DMS53 (cell line): ENCODE measurements around the gene TJAP1.
A peak's percentile ranks its signal among the peaks of the same experiment; 100 is the strongest.
"Not testable (repeated sequence)": the region's sequence is repeated elsewhere in the genome, so short reads cannot be mapped to it uniquely, and the experiment has no call there.

Source experiments
- DNase-seq: peaks from one replicate; lab custom pipeline; 2025; lab: John Stamatoyannopoulos, UW

TJAP1 gene

GRCh38 chr6:43506171-43506570, 28.8 kb downstream of the TJAP1 start:
- DNase-seq, result no peak

DNA sequence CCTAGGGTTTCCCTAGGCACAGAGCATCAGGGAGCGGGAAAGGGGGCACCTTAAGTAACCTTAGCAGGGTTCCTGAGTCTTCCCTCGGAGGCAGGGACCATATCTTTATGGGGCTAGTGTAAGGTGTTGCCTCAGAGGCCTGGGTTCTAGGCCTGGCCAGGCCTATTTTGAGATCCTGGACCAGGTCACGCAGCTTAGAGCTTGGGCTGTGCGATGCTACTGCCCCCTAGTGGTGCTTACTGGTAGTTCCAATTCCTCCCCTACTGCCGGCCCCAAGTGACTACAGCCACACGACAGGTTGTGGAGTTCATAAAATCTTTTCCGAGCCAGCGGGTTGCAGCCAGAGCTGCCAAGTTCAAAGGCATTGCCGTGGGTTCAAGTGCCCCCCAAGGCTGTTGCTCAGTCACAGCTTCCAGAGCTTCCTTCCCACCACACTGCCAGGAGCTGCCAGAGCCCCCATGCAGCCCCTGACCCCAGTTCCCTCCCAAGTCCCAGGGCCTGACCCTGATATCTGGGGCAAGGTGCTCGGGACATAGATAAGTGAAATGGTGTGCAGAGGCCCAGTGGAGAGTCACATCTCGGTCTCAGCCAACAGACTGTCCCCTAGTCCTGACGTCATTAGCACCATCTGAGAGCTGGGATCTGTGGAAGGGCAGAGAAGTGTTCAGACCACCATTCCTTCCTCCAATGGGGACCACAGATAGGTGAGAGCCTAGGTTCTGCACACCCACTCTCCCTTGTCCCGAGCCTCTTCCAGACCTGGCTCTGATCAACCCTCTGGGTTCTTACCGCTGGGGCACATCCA, 29.5 kb downstream of the TJAP1 start:
- DNase-seq, result peak; percentile 86

DNA sequence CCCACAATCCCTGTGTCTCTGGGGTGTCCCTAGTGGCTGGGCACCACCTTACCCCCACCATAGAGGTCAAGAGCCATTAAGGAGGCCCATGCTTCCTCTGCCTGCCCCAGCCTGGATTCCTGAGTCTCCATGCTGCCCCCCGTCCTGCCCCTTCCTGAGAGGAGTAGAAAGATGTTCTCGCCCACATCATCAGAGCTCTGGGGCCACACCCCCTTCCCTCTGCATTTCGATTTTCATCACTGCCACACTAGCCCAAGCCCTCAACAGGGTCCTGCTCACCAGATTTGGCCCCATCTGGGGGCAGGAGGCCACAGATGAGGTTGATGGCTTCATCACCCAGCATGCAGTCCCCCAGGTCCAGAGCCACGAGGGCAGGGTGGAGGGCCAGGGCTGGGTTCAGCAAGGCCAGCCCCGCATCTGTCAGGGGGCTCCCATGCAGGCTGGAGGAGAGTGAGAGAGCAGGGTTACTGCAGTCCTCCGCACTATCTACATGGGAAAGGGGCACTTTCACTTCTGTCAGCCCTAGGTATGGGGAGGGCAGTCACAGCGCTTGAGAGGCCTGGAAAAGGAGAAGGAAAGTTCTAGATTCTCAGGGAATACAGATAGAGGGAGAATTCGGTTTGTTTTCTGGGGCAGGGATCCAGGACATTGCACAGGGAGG, 31.2 kb downstream of the TJAP1 start:
- DNase-seq, result no peak

DNA sequence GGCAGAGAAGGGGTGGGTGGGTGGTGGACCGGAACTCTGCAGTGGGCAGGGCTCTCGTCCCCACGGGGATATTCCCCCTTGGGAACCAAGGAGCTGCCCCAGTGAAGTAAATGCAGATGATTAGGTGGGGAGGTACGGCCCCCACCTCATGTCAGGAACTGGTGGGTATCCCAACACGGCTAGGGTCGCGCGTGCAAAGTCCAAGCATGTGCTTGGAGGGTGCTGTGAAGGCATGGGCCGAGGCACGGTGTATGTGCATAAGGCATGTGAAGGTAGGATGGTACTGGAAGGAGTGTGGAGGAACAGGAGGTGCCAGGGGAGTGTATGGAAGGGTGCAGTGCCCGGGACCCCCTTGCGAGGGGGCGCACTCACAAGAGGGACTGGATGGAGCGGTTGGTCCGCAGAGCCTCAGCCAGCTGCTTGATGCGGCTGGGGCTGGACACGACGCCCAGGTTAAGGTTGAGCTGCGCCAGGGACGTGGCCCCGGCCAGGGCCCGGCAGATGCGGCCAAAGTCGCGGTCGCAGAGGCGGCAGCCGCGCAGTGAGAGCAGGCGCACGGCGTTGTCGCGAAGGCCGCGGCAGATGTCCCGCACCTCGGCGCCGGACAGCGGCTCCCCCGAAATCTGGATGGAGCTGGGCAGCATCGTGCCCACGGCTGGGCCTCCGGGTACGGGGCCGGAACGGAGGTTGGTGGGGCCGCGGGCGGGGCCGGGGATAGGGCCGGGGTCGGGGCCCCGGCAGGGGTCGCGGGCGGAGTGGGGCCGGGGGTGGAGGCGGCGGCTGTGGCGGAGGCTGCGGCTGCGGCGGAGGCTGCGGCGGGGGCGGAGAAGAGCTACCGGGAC, 32.0 kb downstream of the TJAP1 start:
- peak; percentile 62 for DNase-seq

DNA sequence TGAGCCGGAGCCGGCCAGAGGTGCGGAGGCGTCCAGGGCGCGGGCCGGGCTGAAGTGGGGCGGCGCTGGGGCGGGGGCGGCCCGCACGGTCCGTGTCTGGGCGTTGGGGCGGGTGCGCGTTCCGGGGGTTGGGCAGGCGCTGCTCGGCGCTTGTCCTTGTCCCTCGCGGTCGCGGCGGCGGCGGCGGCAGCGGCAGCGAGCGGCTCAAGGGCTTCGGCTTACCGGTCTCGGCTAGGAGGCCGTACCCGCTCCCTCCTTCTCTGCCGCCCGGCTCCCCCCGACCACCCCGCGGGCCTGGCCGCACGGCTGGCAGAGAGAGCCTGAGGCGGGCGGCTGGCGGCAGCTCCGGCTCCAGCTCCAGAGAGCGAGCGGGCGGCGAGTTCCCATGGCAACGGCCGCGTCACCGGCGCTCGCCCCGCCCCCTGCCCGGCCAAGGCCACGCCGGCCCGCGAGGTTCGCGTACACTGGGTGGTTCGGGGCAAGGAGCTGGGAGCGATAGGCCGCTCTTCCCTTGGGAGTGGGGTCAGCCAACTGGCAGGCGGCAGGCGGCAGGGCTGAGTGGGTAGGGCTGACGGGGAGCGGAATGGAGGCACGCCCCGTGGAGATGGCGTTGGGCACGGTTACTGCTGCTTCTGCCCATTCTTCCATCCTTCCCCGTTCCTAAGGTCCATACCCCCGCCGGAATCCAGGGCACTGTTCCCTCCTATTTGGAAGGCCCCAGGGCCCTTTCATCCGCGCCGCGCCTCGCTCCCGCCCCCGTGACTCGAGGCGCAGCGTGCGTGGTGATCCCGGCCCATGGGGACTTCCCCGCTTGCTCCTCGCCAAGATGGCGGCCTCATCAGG, 32.8 kb downstream of the TJAP1 start, which contains the start of gene LRRC73:
Gene LRRC73, minus strand, starts transcription at position 363 of the 843 bp plus-strand sequence. CDS start 561 bp downstream, outside the sequence.
- peak; percentile 95 for DNase-seq

GRCh38 chr6:43510827-43511163, 33.4 kb downstream of the TJAP1 start:
- DNase-seq, result peak; percentile 87

GRCh38 chr6:43511824-43512415, 34.5 kb downstream of the TJAP1 start:
- DNase-seq, result no peak

DNA sequence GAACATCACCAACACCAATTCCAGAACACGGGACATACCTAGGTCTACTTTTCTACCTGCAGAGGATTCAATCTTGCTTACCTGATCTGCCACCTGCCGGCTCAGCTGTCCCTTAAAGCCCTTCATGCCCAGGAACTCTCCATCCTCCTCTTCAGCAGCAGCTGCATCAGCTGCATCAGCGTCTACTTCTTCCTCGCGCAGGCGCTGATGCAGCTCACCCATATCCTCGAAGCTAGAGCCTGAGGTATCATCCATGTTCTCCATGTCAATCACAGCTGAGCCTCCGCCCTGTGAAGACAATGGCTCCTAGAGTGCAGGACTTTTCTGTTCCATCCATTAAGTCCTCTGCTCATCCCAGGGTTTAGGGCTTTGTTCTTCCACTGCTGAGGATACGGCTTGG, 38.4 kb downstream of the TJAP1 start:
- peak; percentile 43 for DNase-seq

DNA sequence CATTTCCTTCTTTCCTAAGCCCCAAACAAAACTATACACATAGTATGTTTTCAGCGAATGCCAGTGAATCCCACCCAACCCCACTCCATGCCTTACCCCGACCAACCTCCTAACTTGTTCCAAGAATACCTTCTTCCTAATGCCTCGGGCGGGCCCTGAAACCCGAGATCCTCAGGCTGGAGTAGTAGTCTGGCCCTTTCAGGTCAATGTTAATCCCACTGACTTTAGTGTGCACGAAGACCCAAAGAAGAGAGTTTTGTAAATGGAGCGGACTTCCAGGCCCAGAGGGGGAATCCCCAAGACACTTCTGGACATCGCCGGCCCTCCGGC, 39.0 kb downstream of the TJAP1 start:
- no peak for DNase-seq

DNA sequence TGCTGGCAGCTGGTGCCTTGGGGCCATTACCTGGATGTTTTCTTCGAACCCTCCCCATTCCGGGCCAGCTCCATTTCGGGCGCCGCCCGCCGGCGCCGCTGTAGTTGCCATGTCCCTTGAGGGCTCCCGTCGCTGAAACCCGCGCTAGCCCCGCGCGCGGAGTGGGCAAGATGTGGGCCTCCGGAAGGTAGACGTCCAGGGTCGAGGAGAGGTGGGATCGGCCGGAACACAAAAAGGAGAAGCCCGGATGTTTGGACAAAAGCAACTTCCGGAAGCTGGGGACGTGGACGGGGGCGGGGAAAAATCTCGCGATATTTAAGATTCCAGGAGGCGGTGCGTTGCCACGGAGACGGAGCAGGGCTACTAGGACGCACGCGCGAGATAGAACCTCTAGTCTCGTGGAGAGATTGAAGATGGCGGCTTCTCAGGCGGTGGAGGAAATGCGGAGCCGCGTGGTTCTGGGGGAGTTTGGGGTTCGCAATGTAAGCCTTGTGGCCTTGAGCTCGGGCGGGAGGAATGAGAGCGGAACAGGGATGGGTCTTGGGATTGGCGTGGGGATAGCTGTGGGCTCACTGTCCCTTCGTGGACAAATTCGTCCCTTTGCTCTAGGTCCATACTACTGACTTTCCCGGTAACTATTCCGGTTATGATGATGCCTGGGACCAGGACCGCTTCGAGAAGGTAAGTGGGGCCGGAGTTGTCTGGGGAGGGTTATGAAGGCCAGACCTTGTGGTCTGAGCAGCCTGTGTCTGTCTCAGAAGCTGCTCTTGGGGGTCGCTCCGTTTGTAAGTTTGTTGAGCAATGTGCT, 39.5 kb downstream of the TJAP1 start, which contains the start of the genes POLR1C and YIPF3:
Gene POLR1C, plus strand, starts transcription at position 393 of the 808 bp plus-strand sequence. Its CDS starts 21 bp downstream, at position 414.
Gene YIPF3, minus strand, starts transcription at position 230 of the 808 bp plus-strand sequence. Its CDS starts 119 bp downstream, at position 111.
- DNase-seq, result peak; percentile 99

DNA sequence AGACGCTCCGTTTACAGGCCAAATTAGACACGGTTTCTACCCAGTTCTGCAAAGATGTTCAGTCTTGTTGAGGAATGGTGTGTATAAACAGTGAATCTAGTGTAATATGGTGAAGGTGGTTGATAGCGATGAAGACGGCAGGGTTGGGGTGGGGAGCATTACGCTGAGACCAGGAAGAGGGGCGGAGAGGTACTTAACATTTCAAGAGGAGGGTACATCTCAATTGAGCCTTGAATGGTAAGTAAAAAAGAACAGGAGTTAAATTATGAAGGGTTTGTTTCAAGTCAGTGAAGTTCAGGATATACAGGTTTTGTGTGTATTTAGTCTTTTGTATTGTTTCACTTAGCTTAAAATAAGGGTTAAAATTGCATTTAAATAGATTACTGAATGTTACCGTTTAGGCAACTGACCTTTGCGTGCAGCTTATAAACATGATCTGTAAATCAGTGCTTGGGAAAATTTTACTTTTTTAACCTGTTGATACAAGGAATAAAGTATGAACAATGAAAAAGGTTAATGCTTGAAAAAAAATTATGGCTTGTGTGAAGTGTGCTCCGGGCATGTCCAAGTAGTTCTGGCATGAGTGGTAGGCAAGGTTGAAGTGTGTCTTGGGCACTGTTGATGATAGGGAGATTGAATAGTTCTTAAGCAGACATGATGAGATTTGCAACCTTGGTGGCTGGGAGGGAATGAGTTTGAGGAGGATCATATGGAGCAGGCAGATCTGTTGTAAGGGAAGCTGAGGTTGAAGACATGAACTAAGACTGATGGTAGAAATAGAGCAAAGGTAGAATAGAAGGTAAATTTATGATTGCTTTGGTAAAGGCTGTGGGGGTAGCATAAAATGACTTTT, 40.4 kb downstream of the TJAP1 start:
- DNase-seq, result peak; percentile 51

DNA sequence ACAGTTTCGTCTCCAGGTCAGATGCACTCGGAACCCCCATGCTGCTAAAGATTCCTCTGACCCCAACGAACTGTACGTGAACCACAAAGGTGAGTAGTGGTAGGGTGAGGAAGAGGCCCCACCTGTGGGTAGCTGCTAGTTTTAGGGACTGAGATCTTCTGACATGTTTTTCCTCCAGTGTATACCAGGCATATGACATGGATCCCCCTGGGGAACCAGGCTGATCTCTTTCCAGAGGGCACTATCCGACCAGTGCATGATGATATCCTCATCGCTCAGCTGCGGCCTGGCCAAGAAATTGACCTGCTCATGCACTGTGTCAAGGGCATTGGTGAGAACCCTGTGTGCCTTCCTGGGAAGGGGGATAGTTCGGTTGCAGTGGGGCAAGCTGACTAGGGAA, 42.7 kb downstream of the TJAP1 start:
- no peak for DNase-seq

GRCh38 chr6:43521836-43522235, 44.5 kb downstream of the TJAP1 start:
- DNase-seq, result no peak

DNA sequence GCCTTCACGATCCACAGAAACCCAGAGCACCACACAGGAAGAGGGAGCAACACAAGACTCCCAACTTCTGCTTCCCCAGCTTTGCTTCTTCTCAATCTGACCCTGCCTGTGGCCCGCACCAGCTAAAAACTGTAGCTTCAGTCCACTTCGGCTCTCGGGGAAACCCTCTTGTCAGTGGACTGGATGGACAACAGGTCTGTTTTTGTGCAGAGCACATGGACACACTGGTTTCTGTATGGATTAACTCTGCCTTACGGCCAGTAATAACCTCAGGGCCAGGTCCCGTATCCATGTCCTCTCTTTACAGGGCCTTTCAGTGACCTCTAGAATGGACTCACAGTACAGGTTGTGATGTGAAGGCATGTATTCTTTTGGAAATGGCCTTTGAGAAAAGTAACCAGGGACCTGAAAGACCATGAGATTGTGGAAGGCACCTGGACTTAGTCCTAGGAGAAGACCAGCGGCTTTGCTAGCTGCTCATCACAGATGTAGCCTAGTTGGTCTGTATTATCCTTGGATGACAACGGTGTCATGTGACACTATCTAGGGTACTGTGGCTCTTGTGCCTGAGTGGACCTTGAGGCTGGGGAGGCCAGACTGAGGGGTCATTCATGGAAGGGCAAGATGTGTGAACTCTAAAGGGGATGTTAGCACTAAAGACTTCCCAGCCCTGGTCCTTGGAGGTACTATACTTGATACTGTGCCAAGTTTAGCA, 45.3 kb downstream of the TJAP1 start:
- no peak for DNase-seq

DNA sequence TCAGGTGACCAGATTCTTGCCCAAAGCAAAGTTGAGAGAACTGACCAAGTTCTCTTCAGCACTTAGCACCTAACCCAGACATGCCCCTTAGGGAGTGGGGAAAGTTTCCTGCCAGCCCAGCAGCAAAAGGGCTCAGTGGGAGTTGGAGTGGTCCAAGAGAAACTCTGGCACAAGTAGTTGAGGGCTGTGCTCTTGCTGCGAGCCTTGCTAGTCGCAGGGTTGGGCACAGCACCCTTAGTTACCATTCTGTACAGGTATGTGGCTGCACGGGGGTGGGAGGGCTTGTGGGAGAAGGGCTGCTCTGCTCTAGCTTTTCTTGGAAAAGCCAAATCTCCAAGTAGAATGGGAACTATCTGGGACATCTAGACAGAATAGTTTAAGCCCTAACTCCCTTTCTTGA, 45.9 kb downstream of the TJAP1 start:
- no peak for DNase-seq

GRCh38 chr6:43524483-43524961, 47.2 kb downstream of the TJAP1 start:
- DNase-seq, result no peak

GRCh38 chr6:43532201-43532600, 54.8 kb downstream of the TJAP1 start:
- no peak for DNase-seq

DNA sequence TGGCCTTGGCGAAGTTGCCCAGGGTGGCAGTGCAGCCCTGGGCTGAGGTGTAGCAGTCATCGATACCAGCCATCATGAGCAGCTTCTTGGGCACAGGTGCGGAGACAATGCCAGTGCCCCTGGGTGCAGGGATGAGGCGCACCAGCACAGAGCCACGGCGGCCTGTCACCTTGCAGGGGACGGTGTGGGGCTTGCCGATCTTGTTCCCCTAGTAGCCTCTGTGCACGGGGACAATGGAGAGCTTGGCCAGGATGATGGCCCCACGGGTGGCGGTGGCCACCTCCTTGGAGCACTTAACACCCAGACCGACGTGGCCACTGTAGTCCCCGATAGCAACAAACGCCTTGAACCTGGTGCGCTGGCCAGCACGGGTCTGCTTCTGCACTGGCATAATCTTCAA, 61.6 kb downstream of the TJAP1 start:
- not testable (repeated sequence) for DNase-seq
